ENCODE results near the gene ZNF106.

The ZNF106 gene

GRCh38 chr15:42490671-42491538, at the start of gene ZNF106:
TSS of gene ZNF106 (minus strand) at chr15:42491141. CDS start at chr15:42472289, 18,852 bp downstream.
- DNase-seq = peak; percentile 92

- no peak for DNase-seq
Measured at GRCh38 chr15:42533246-42533645, 42.3 kb upstream of the ZNF106 start.

GRCh38 chr15:42528970-42529369, 38.0 kb upstream of the ZNF106 start:
- no peak for DNase-seq

DNA sequence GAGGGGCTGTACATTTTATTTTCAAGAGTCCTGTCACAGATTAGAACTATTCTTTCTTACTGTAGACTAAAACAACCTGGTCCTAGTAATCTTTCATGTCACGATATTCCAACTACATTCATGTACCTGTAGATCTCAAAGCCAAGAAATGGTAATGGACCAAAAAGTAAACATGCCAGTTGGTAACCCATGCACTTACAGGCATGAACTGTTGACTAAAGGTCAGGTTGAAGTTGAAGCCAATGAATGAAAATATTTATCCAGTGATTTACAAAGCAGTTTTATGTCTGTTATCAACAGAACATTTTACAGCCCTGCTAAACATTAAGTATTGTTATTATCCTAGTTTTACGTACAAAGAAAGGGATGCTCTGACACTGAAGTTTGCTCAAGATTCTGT, 32.4 kb upstream of the ZNF106 start:
- no peak for DNase-seq

- DNase-seq = peak; percentile 83
Measured at GRCh38 chr15:42511007-42511391, 20.1 kb upstream of the ZNF106 start.

GRCh38 chr15:42510258-42511006, 19.5 kb upstream of the ZNF106 start:
- no peak for DNase-seq

- peak; percentile 39 for DNase-seq
Measured at GRCh38 chr15:42508263-42508690, 17.3 kb upstream of the ZNF106 start.

GRCh38 chr15:42507514-42507913, 16.6 kb upstream of the ZNF106 start:
- DNase-seq = no peak

DNA sequence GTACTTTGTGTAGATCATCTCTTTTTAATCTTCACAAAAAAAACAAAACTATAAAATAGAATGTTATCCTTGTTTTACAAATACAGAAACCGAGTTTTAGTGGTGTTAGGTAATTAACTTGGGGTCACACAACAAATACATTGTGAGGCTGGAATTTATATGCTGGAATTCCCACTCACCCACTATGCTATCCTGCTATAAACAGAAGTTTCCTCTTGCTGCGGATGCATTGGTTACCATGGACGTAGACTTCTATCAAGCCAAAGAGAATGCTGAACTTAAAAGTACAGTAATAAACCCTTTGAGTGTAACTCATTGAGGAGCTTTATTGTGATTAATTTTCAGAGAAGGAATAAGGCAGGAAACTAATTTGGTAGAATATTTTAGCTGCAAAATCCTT, 13.7 kb upstream of the ZNF106 start:
- no peak for DNase-seq

DNA sequence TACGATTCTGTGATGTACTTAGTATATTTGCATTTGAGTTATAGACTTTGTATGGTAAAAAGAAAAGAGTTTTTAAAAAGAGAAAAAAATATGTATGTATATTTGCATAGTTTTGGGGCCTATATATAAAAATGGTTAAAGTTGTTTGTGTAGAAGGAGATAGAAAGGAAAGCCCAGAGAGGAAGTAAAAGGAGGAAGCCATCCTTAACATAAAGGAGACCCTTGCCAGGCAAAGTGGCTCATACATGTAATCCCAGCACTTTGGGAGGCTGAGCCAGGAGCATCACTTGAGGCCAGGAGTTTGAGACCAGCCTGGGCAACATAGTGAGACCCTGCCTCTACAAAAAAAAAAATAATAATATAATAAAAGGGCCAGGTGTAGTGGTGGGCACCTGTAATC, 12.9 kb upstream of the ZNF106 start:
- DNase-seq = peak; percentile 49

DNA sequence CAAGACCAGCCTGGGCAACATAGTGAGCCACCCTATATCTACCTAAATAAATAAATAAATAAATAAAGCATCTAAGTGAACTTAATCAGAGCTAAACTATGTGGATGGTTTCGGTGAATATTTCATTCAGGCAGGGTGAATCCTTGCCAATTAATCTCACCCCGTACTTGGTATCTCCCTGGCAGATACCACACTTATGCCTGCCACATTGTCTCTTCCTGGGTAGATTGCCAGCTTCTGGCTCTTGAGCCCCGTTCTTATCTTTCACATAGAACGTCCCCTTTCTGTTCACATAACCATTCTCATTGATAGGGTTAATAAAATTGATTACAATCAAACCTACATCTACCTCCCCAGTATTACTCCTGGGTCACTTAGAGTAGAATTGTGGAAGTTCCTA, 11.5 kb upstream of the ZNF106 start:
- DNase-seq = no peak

DNA sequence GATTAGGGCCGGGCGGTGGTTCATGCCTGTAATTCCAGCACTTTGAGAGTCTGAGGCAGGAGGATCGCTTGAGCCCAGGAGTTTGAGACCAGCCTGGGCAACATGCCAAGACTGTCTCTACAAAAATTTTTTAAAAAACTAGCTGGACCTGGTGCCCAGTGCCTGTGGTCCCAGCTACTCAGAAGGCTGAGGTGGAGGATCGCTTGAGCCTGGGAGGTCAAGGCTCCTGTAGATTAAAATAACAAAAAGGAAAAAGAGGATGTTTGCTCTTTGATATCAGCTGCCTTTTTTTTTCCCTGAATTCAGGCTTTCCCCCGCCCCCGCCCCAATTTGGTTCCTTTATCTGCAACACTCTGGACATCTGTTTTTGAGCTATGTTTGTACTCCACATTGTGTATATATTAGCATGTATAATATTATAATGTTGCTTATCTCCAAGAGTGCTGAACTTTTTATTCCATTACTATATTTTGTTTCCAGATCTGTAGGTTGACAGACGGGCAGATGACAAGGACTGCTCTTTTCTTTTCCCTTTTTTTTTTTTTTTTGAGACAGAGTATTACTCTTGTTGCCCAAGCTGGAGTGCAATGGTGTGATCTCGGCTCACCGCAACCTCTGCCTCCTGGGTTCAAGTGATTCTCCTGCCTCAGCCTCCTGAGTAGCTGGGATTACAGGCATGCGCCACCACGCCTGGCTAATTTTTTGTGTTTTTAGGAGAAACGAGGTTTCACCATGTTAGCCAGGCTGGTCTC, 9.1 kb upstream of the ZNF106 start:
- DNase-seq = peak; percentile 49

GRCh38 chr15:42498212-42499068, 7.5 kb upstream of the ZNF106 start:
- DNase-seq = no peak

- DNase-seq = peak; percentile 91
Measured at GRCh38 chr15:42495361-42496212, 4.6 kb upstream of the ZNF106 start, which contains the start of gene SNAP23. TSS of gene SNAP23 (plus strand) at chr15:42495634. CDS start at chr15:42511847, 16,213 bp downstream.

- peak; percentile 57 for DNase-seq
Measured at GRCh38 chr15:42494998-42495360, 4.0 kb upstream of the ZNF106 start.

- DNase-seq = peak; percentile 64
Measured at GRCh38 chr15:42493679-42494078, 2.7 kb upstream of the ZNF106 start.

DNA sequence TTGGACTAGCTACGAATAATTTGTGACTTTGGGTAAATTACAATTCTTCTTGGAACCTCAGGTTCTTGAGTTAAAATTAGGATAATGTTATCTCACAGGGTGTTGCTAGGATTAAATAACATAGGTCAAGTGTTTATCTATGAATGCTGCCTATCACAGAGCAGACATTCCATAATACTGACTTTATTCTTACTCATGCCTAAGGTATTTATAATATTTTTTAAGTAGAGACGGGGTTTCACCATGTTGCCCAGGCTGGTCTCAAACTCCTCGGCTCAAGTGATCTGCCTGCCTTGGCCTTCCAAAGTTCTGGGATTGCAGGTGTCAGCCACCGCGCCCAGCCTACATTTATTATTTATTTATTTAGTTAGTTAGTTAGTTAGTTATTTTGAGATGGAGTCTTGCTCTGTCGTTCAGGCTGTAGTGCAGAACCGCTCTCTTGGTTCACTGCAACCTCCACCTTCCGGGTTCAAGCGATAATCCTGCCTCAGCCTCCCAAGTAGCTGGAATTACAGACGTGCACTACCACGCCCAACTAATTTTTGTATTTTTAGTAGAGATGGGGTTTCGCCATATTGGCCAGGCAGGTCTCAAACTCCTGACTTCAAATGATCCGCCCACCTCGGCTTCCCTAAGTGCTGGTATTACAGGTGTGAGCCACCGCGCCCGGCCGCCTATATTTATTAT, 741 bp upstream of the ZNF106 start:
- no peak for DNase-seq

- peak; percentile 62 for DNase-seq
Measured at GRCh38 chr15:42490291-42490670, 660 bp downstream of the ZNF106 start.

- DNase-seq = no peak
Measured at GRCh38 chr15:42483677-42484076, 7.3 kb downstream of the ZNF106 start.

- DNase-seq = no peak
Measured at GRCh38 chr15:42482701-42483100, 8.2 kb downstream of the ZNF106 start.

GRCh38 chr15:42474827-42475226, 16.1 kb downstream of the ZNF106 start:
- peak; percentile 46 for DNase-seq
